GM12878 (cell line): ENCODE results near the gene SIK2. TPM values are rescaled to one million over a fixed set of nuclear protein-coding genes. Genes with fewer than 3 reads are reported as not detected.

Source experiments
- ATAC-seq: fragments of 200-7000 bp; cut with Tn5 transposase; 3 replicates; pipeline ENCODE4 v1.9.1; 2020; ENCODE audit warnings: mild to moderate bottlenecking, moderate library complexity
- BruUV-seq: library from RNA; stranded (reverse); fragments of 400-500 nt; replicated peaks from 2 replicates; lab custom pipeline; 2021; lab: Mats Ljungman, UMichigan
- CTCF ChIA-PET: fragments of 300-600 bp; sonication (Branson Sonifier 250); formaldehyde crosslinking; extraction: SDS; loops from one replicate; lab custom pipeline; 2021; ENCODE audit warnings: inconsistent platforms; lab: Yijun Ruan, JAX
- POLR2A ChIA-PET: fragments of 350-600 bp; formaldehyde crosslinking; extraction: SDS; loops from one replicate; lab custom pipeline; 2021; ENCODE audit warnings: inconsistent platforms; lab: Charles Lee
- RAD21 ChIA-PET: fragments of 300-600 bp; sonication (Branson Sonifier 250); formaldehyde crosslinking; loops from one replicate; lab custom pipeline; 2023; ENCODE audit warnings: antibody characterized with exemption; ENCODE audit not compliant: unreplicated experiment; lab: Charles Lee
- SMC1A ChIA-PET: fragments of 300-600 bp; sonication (Branson Sonifier 250); formaldehyde crosslinking; loops from one replicate; lab custom pipeline; 2023; ENCODE audit not compliant: unreplicated experiment, uncharacterized antibody; lab: Charles Lee
- DNase-seq: peaks from one replicate; pipeline ENCODE4 v3.0.0-alpha.2; 2011; ENCODE audit warnings: low read depth, low spot score
- FAIRE-seq: peaks from 3 replicates; lab custom pipeline; 2011; peaks lifted over from hg19 to GRCh38; lab: Jason Lieb, UNC
- H2AFZ ChIP-seq: 2 replicates; pipeline ENCODE4 v1.6.0; 2011; ENCODE audit warnings: low read depth, low read length, control low read depth; ENCODE audit not compliant: control insufficient read depth
- H3K27ac ChIP-seq: 2 replicates; pipeline ENCODE4 v1.5.1; 2011; ENCODE audit warnings: control low read depth; ENCODE audit not compliant: control insufficient read depth, insufficient read depth
- H3K27me3 ChIP-seq, 2 experiments: replicated peaks in 1 of 2; 2 replicates each; pipeline versions ENCODE4 v1.6.0 to v1.6.1; 2011; ENCODE audit warnings: low read length in 1 of 2; ENCODE audit not compliant: control insufficient read depth in 2 of 2, insufficient read depth in 2 of 2
- H3K36me3 ChIP-seq, 2 experiments: 2 replicates each; pipeline ENCODE4 v1.5.1; 2011; ENCODE audit warnings: low read length in 1 of 2; ENCODE audit not compliant: control insufficient read depth in 2 of 2, insufficient read depth in 2 of 2
- H3K4me1 ChIP-seq: 2 replicates; pipeline ENCODE4 v1.6.1; 2011; ENCODE audit warnings: mild to moderate bottlenecking, low read length, moderate library complexity, mixed read lengths; ENCODE audit not compliant: control insufficient read depth, insufficient read depth
- H3K4me2 ChIP-seq: 2 replicates; pipeline ENCODE4 v1.6.0; 2011; ENCODE audit warnings: control low read depth; ENCODE audit not compliant: control insufficient read depth, insufficient read depth
- H3K4me3 ChIP-seq: fragments of 200-600 bp; sonication (generic); 2 replicates; pipeline ENCODE4 v1.5.1; 2016
- H3K79me2 ChIP-seq: 2 replicates; pipeline ENCODE4 v1.6.0; 2011; ENCODE audit warnings: low read length; ENCODE audit not compliant: control insufficient read depth, insufficient read depth
- H3K9ac ChIP-seq: 2 replicates; pipeline ENCODE4 v1.8.0; 2011; ENCODE audit warnings: low read length, control low read depth, mixed read lengths; ENCODE audit not compliant: control insufficient read depth, insufficient read depth
- H3K9me3 ChIP-seq: replicated peaks from 3 replicates; pipeline ENCODE4 v1.5.1; 2011; ENCODE audit warnings: mild to moderate bottlenecking, low read length; ENCODE audit not compliant: control insufficient read depth, insufficient read depth
- H4K20me1 ChIP-seq: 2 replicates; pipeline ENCODE4 v1.6.0; 2011; ENCODE audit not compliant: control insufficient read depth, insufficient read depth
- BACH1 ChIP-seq: fragments of 450-650 bp; IDR thresholded peaks from 2 replicates; pipeline ENCODE4 v1.6.1; 2017; ENCODE audit warnings: mild to moderate bottlenecking, borderline replicate concordance
- BMI1 ChIP-seq: fragments of 450-650 bp; IDR thresholded peaks from 2 replicates; pipeline ENCODE4 v1.6.1; 2016; ENCODE audit warnings: mild to moderate bottlenecking, moderate library complexity, borderline replicate concordance
- CBFB ChIP-seq: IDR thresholded peaks from 2 replicates; pipeline ENCODE4 v1.6.1; 2016; ENCODE audit warnings: antibody characterized with exemption, low read depth
- CBX3 ChIP-seq: fragments of 200-600 bp; sonication (generic); IDR thresholded peaks from 2 replicates; pipeline ENCODE4 v1.6.1; 2016; ENCODE audit warnings: low read depth, borderline replicate concordance
- CREM ChIP-seq: IDR thresholded peaks from 2 replicates; pipeline ENCODE4 v1.6.1; 2014; ENCODE audit warnings: antibody characterized with exemption, low read depth
- IKZF1 ChIP-seq: fragments of 450-650 bp; conservative IDR thresholded peaks from 2 replicates; pipeline ENCODE4 v1.6.1; 2017; ENCODE audit warnings: antibody characterized with exemption, mild to moderate bottlenecking
- MXI1 ChIP-seq: fragments of 150-350 bp; IDR thresholded peaks from 2 replicates; pipeline ENCODE4 v1.6.1; 2011; ENCODE audit warnings: low read depth, mild to moderate bottlenecking, inconsistent platforms, low read length, improper control_type of control experiment
- MYC ChIP-seq: IDR thresholded peaks from 2 replicates; pipeline ENCODE4 v1.6.1; 2011; ENCODE audit warnings: mild to moderate bottlenecking, low read length, moderate library complexity, inconsistent platforms; ENCODE audit not compliant: insufficient read depth, insufficient replicate concordance, insufficient read length, severe bottlenecking
- NBN ChIP-seq: fragments of 450-650 bp; IDR thresholded peaks from 2 replicates; pipeline ENCODE4 v1.6.1; 2016
- POU2F2 ChIP-seq: IDR thresholded peaks from 3 replicates; pipeline ENCODE4 v1.6.1; 2011; ENCODE audit warnings: low read depth, mild to moderate bottlenecking, low read length, borderline replicate concordance
- RAD51 ChIP-seq: fragments of 450-650 bp; IDR thresholded peaks from 2 replicates; pipeline ENCODE4 v1.6.1; 2016; ENCODE audit warnings: moderate library complexity, mild to moderate bottlenecking, inconsistent platforms
- RB1 ChIP-seq: fragments of 450-650 bp; formaldehyde crosslinking; IDR thresholded peaks from 2 replicates; pipeline ENCODE4 v1.6.1; 2017; ENCODE audit warnings: mild to moderate bottlenecking, borderline replicate concordance
- RFX5 ChIP-seq: IDR thresholded peaks from 2 replicates; pipeline ENCODE4 v1.6.1; 2011; ENCODE audit warnings: low read depth, low read length, improper control_type of control experiment
- SMAD5 ChIP-seq: IDR thresholded peaks from 2 replicates; pipeline ENCODE4 v1.6.1; 2016; ENCODE audit warnings: antibody characterized with exemption, low read depth
- STAT3 ChIP-seq: IDR thresholded peaks from 2 replicates; pipeline ENCODE4 v1.6.1; 2011; ENCODE audit warnings: low read depth, low read length, improper control_type of control experiment
- YBX1 ChIP-seq: fragments of 450-650 bp; IDR thresholded peaks from 2 replicates; pipeline ENCODE4 v1.6.1; 2016; ENCODE audit warnings: antibody characterized with exemption
- YY1 ChIP-seq: IDR thresholded peaks from 2 replicates; pipeline ENCODE4 v1.6.1; 2011; ENCODE audit warnings: low read depth, mild to moderate bottlenecking, low read length
- ZZZ3 ChIP-seq: IDR thresholded peaks from 2 replicates; pipeline ENCODE4 v1.6.1; 2011; ENCODE audit warnings: low read depth; ENCODE audit not compliant: control insufficient read depth, insufficient read length
- WGBS: methylation state at CpG from one replicate; pipeline ENCODE4 v1.1.6; 2016; ENCODE audit warnings: low lambda C conversion rate; ENCODE audit not compliant: insufficient replicate concordance, insufficient coverage; ENCODE audit errors: missing lambda C conversion rate; 5-methylcytosine and 5-hydroxymethylcytosine counted together
- in situ Hi-C: fragments of 300-500 bp; cut with MboI; formaldehyde crosslinking; loops from 9 replicates; pipeline ENCODE4 v1.14.3; 2018; ENCODE audit warnings: mixed read lengths
- intact Hi-C: fragments of 100-400 bp; cut with micrococcal nuclease; formaldehyde crosslinking; loops from one replicate; pipeline ENCODE4 v1.14.2; 2022; ENCODE audit not compliant: unreplicated experiment
- polyA plus RNA-seq, 11 experiments: library from polyadenylated mRNA; depleted of rRNA in 4 of 11; unstranded in 6 of 11; stranded (reverse) in 5 of 11; fragments of >200 nt; fragmentation: Nextera tagmentation in 4 of 11; fragmentation: Illumina TruSeq in 1 of 11; extraction: Ambion mirVana in 4 of 11; extraction: Trizol in 1 of 11; gene quantifications; 1 replicate in 1 of 11; 2 replicates in 10 of 11; pipeline versions ENCODE4 v1.2.1 to v1.2.3, GENCODE V29; 2011 to 2016; ENCODE audit warnings: inconsistent platforms in 2 of 11, missing spikeins in 2 of 11, low read depth in 1 of 11
- total RNA-seq, 4 experiments: library from RNA; depleted of rRNA in 3 of 4; stranded (reverse); fragments of >200 nt in 3 of 4; fragmentation: Illumina TruSeq in 1 of 4; extraction: Trizol in 1 of 4; gene quantifications; 2 replicates each; pipeline versions ENCODE4 v1.2.1 to v1.2.3, GENCODE V29; 2013 to 2021

The SIK2 gene
- total and polyA plus RNA-seq, 10 of the 15 experiments (the other 5 are each of a cell fraction or from before 2014, with no cell fraction given), result 0.97 to 14.2 (median 4.5) TPM

- Histone ChIP-seq H3K79me2 (no peaks in the 10 kb centered on the region), H3K9me3 (no peaks in the 10 kb centered on the region), H3K9ac (no peak overlapping the region), H3K27ac (no peak overlapping the region), H3K27me3 (no peaks in the 10 kb centered on the region), H3K4me1 (peaks cover 11% of the 10 kb centered on the region), H3K36me3 (peaks cover 16 to 26% of the 10 kb centered on the region in 2 experiments), H2AFZ (no peak overlapping the region), H3K4me2 (no peak overlapping the region), H3K4me3 (no peak overlapping the region)
- BruUV-seq, result no TSS peak
- RAD21 ChIA-PET, result interaction anchor here (1.0 kb wide), 1 partner anchor 115 kb away, joined by 3 read pairs; no protein-coding TSS in a partner anchor
- no peak for ATAC-seq
- CTCF ChIA-PET, result interaction anchor here (1.1 kb wide), 1 partner anchor 57 kb away, joined by 3 read pairs; no protein-coding TSS in a partner anchor
- in situ Hi-C loops, result no loop called here
- no peak for DNase-seq
- SMC1A ChIA-PET, result interaction anchor here (1.3 kb wide), 2 partner anchors 110 to 115 kb away, joined by 3 to 4 read pairs; no protein-coding TSS in a partner anchor
- no peak for FAIRE-seq
- POLR2A ChIA-PET, result no interaction called here
- 44% methylated on average over 2 of the region's 2 CpGs for WGBS
- TF ChIP-seq BACH1 (no peak), CREM (no peak), MYC (no peak), ZZZ3 (no peak), MXI1 (no peak), CBX3 (no peak), SMAD5 (no peak), POU2F2 (no peak), STAT3 (no peak), YY1 (no peak), RFX5 (no peak), RB1 (no peak), IKZF1 (no peak), BMI1 (no peak), RAD51 (no peak), NBN (no peak), CBFB (no peak), YBX1 (no peak)
- TF ChIP-seq, all 136 proteins: peak for 0
- intact Hi-C loops, result loop anchor here (5.0 kb wide), 1 partner anchor 117 kb away; the partner anchor contains the start of gene SIK2
- H4K20me1 ChIP-seq, result no peaks in the 10 kb centered on the region
These were observed 117.1 kb downstream of the SIK2 start for GRCh38 chr11:111719379-111719778.
